Upper lobe of left lung (tissue), 4 donors: ENCODE measurements around the gene SH3GLB2.

Experiments
- POLR2A ChIP-seq, 4 donors: fragments of 450-650 bp; IDR thresholded peaks; one replicate each; pipeline ENCODE4 v1.5.1; 2016 to 2017; ENCODE audit warnings: antibody characterized with exemption in 4 of 4, mild to moderate bottlenecking in 2 of 4
- POLR2AphosphoS5 ChIP-seq, 2 donors: sonication (generic); formaldehyde crosslinking; IDR thresholded peaks; one replicate each; pipeline ENCODE4 v1.5.1; 2017; ENCODE audit warnings: antibody characterized with exemption in 2 of 2

GRCh38 chr9:128987805-128988204, 40.3 kb downstream of the SH3GLB2 start:
- TF ChIP-seq POLR2A (IDR thresholded peaks at IDR 0.05) (no peak), POLR2AphosphoS5 (IDR thresholded peaks at IDR 0.05) (no peak)
